ENCODE data around the gene SHISA7.

The SHISA7 gene

GRCh38 chr19:55443045-55443823, at the start of gene SHISA7:
Gene SHISA7, minus strand, starts transcription at chr19:55443300. Its CDS starts 437 bp downstream, at chr19:55442863.
- no peak for DNase-seq

DNA sequence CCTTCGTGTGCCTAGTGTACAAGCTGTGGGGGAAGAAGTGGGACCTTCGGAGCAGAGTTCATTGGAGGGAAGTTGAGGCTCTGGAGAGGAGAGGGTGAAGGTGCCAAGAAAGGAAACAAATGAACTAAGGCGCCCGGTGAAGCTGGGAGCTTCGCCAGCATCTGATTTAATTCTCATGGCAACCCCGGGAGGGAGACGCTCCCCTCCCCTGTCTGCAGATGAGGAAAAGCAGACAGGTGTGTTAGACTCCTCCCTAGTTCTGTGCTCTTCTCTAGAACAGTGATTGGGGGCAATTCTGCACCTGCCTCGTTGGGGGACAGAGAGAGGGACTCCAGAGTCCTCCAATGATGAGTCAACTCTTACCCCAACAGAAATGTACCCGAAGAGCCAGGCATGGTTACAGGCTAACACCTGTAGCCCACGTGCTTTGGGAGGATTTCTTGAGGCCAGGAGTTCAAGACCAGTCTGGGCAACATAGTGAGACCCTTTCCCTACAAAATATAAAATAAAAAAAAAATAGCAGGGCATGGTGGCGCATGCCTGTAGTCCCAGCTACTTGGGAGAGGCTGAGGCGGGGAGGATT, 49.4 kb upstream of the SHISA7 start:
- DNase-seq, result no peak

- DNase-seq, result no peak
Observed at GRCh38 chr19:55491546-55492360, 48.7 kb upstream of the SHISA7 start.

DNA sequence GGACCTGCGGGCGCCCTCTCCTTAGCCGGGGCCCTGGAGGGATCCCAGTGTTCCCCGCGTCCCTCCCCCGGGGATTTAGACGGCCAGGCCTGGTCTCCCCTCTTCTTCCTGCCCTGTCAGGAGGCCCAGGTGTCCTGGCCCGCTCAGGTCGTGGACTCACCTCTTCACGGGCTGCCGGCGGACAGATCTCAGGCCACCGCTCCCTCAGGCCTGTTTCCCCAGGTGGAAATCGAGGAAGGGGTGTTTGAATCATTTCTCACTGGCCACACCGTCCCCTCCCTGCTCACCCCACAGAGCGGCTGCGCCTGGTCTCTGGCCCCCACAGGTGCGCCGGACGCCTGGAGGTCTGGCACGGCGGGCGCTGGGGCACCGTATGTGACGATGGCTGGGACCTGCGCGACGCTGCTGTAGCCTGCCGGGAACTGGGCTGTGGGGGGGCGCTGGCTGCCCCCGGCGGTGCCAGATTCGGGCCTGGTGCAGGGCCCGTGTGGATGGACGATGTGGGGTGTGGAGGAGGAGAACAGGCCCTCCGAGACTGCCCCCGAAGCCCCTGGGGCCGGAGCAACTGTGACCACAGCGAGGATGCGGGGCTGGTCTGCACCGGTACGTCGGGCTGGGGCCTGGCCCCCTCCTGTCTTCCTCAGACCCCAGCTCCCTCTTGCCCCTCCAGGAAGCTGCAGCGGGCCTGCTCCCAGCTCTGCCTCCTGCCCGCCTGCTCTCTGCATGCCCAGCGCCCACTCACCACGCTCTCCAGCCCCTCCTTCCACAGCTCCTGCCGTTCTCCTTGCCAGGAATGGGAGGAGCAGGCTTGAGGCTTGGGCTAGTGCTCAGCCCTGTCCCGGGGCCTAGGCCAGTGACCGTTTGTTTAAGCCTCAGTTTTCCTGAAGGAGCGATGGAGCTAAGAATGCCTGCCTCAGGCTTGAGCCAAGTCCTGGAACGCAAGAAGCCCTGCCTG, 47.7 kb upstream of the SHISA7 start:
- DNase-seq, result no peak

- no peak for DNase-seq
Observed at GRCh38 chr19:55489711-55490477, 46.8 kb upstream of the SHISA7 start.

DNA sequence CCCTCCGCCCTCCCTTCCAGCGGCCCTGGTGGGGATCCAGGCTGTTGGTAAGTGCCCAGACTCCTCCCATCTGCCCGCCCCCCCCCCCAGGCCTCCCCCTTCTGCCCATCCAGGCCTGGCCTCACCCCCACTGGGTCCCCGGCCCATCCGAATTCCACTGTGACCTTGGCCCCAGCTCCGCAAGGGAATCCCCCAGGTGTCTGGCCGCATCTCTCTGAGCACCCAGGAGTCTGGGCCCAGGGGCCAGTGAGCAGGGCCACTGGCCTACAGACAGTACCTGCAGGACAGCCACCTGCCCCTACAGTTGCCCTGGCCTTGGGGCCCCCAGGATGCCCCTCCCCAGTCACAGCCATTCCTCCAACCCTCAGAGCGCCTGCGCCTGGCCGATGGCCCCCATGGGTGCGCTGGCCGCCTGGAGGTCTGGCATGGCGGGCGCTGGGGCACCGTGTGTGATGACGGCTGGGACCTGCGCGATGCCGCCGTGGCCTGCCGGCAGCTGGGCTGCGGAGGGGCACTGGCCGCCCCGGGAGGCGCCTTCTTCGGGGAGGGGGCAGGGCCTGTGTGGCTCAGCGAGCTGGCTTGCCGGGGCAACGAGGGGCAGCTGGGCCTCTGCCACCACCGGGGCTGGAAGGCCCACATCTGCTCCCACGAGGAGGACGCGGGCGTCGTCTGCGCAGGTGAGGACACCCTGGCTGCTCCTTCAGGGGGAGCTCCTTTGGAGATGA, 46.0 kb upstream of the SHISA7 start:
- no peak for DNase-seq

- no peak for DNase-seq
Observed at GRCh38 chr19:55487924-55488687, 45.0 kb upstream of the SHISA7 start, which contains the start of gene SSC5D. Gene SSC5D, plus strand, starts transcription at chr19:55488436. Its CDS starts 154 bp downstream, at chr19:55488590.

GRCh38 chr19:55486971-55487923, 44.1 kb upstream of the SHISA7 start:
- no peak for DNase-seq

DNA sequence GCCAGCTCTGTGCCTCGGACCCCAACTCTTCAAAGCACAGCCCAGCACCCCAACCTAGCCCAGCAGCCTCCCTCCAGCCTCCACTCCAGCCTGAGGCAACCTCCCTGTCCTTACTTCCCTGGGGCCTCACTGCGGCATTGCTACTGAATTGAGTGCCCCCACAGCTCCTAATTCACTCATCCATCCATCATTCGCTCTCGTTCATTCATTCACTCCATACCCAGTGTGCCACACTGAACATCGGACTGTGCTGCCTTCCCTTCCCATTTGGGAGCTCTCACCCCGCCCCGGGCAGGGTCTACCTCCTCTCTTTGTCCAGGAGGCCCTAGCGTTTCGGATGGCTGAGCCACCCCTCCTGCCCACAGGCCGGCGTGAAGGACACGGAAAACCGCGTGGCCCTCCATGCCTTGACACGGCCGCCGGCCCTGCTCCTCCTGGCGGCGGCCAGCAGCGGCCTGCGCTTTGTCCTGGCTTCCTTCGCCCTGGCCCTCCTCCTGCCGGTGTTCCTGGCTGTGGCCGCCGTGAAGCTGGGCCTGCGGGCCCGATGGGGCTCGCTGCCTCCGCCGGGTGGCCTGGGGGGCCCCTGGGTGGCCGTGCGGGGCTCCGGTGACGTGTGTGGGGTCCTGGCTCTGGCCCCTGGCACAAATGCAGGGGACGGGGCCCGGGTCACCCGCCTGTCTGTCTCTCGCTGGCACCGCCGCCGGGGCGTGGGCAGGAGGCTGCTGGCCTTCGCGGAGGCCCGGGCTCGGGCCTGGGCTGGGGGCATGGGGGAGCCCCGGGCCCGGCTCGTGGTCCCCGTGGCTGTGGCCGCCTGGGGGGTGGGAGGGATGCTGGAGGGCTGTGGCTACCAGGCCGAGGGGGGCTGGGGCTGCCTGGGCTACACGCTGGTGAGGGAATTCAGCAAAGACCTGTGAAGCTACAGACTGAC, 43.2 kb upstream of the SHISA7 start:
- no peak for DNase-seq

DNA sequence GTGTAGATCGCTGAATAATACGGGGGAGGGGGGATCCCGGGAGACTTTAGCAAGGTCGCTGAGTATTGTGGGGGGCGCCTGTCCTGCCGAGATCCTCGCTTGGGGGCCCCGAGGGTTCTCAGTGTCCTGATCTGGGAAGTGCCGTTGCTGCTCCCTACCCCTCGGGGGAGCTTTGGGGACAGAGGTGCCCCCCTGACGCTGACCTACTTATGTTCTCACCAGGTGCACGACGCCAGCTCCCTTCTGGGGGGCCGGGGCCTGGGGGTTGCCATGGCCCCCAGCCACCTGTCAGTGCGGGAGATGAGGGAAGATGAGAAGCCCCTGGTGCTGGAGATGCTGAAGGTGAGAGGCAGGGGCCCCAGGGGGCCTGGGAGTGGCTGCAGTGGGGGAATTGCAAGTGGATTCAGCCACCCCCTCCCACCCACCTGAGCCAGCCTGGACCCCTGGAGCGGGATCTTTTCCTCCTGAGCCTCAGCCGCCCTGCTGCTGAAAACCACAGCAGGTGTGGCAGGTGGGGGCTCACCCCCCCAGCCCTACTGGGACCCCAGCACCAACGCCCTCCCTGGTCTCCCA, 42.4 kb upstream of the SHISA7 start:
- DNase-seq, result no peak

DNA sequence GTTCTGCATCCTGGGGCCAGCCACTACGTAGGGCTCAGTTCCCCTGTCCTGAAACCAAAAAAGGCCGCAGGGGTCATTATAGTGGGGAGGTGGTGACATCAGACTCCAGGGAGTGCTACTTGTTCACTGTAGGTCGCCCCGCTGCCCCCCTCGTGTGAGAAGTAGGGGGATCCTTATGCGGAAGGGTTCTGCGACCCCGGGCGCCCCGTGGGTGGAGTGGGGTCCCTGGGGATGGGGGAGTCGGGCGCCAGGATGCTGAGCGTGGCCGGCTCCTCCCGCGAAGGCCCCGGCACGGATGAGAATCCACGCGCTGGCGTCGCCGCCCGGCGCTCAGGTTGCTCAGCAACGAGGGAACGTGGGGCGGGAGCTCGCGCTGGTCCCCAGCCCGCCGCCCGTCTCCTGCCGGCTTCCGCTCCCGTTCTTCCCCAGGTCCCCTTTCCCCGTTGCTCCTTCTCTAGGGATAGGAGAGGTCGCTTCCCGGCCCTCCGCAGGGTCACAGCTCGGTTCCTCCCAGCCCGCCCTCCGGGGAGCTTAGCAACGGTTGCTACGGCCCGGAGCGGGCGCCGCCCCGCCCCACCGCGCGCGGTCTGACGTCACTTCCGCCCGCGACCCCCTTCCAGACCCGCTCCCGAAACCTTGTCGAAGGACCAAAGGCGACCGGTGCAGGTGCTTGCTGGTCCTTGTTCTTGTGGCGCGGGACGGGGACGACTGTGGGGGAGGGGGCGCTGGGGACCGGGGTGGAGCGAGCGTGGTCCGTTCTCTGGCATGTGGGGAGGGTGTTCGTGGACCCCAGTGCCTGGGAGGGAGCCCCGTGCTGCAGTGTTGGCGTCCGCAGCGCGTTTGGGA, 41.7 kb upstream of the SHISA7 start, which contains the start of gene NAT14:
Gene NAT14, plus strand, starts transcription at position 596 of the 846 bp plus-strand sequence. CDS start 521 bp downstream, outside the sequence.
- DNase-seq, result no peak

GRCh38 chr19:55483706-55484592, 40.8 kb upstream of the SHISA7 start:
- no peak for DNase-seq

DNA sequence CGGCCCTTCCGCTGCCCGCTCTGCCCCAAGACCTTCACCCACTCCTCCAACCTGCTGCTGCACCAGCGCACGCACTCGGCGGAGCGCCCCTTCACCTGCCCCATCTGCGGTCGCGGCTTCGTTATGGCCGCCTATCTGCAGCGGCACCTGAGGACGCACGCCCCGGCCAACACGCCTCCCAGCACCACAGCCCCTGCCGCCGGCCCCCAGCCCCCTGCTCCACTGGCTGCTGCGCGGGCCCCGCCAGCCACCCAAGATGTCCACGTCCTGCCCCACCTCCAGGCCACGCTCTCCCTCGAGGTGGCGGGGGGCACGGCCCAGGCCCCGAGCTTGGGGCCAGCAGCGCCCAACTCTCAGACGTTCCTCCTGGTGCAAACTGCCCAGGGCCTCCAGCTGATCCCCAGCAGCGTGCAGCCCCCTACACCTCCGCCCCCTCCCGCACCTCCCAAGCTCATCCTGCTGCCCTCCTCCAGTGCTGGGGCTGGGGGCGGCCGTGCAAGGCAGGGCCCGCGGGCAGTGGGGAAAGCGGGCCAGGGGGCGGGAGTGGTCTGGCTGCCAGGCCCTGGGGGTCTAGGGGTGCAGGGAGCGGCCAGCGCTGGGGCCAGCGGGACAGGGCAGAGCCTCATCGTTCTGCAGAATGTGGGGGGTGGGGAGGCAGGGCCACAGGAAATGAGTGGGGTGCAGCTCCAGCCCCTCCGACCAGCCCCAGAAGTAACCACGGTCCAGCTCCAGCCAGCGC, 40.0 kb upstream of the SHISA7 start:
- DNase-seq, result no peak

Data from NCI-H1417 treated with DMSO at 0.1 percent for 48 hours (cell line).